K562 (cell line): ENCODE data around the gene HSPA6. TPM values are rescaled to one million over a fixed set of nuclear protein-coding genes. Genes with fewer than 3 reads are reported as not detected.
"Not testable (repeated sequence)": the region's sequence is repeated elsewhere in the genome, so short reads cannot be mapped to it uniquely, and the experiment has no call there.

Experiments used
- ATAC-seq: fragments of 200-7000 bp; cut with Tn5 transposase; 3 replicates; pipeline ENCODE4 v1.9.1; 2020; ENCODE audit warnings: moderate library complexity
- BruUV-seq: library from RNA; stranded (reverse); fragments of 400-500 nt; replicated peaks from 2 replicates; lab custom pipeline; 2021; lab: Mats Ljungman, UMichigan
- CTCF ChIA-PET: fragments of 300-600 bp; formaldehyde crosslinking; extraction: SDS; loops from one replicate; lab custom pipeline; 2021; ENCODE audit warnings: low intra/inter-chr PET ratio; lab: Yijun Ruan, JAX
- POLR2A ChIA-PET: fragments of 300-600, 350-650 bp; sonication (Branson Sonifier 250); formaldehyde crosslinking; extraction: SDS; loops from one replicate; lab custom pipeline; 2021; ENCODE audit warnings: antibody characterized with exemption, inconsistent platforms; lab: Yijun Ruan, JAX
- DNase-seq, 4 experiments: peaks; one replicate each; pipeline versions ENCODE4 v3.0.0 to v3.0.0-alpha.2; 2011 to 2018; ENCODE audit warnings: low spot score in 3 of 4, mixed read lengths in 3 of 4; ENCODE audit errors: extremely low read depth in 1 of 4
- FAIRE-seq: peaks from 2 replicates; lab custom pipeline; 2011; peaks lifted over from hg19 to GRCh38; lab: Jason Lieb, UNC
- H2AFZ ChIP-seq: 2 replicates; pipeline ENCODE4 v1.6.0; 2011; ENCODE audit warnings: low read depth, low read length, control low read depth, inconsistent platforms
- H3K27ac ChIP-seq: fragments of 200-600 bp; 3 replicates; pipeline ENCODE4 v1.8.0; 2011; ENCODE audit warnings: low read depth, mild to moderate bottlenecking, control low read depth, inconsistent platforms, low read length, moderate library complexity, mixed read lengths; ENCODE audit errors: extremely low read depth
- H3K27me3 ChIP-seq, 2 experiments: fragments of 300-600 bp in 1 of 2; 2 replicates in 1 of 2; 3 replicates in 1 of 2; pipeline versions ENCODE4 v1.6.0 to v1.8.0; 2011; ENCODE audit warnings: inconsistent platforms in 2 of 2, low read length in 2 of 2, mild to moderate bottlenecking in 1 of 2, mixed read lengths in 1 of 2, moderate library complexity in 1 of 2; ENCODE audit not compliant: control insufficient read depth in 2 of 2, insufficient read depth in 2 of 2
- H3K36me3 ChIP-seq: fragments of 300-600 bp; 3 replicates; pipeline ENCODE4 v1.8.0; 2011; ENCODE audit warnings: mild to moderate bottlenecking, low read length, inconsistent platforms; ENCODE audit not compliant: control insufficient read depth, insufficient read depth
- H3K4me1 ChIP-seq, 2 experiments: fragments of 200-600 bp in 1 of 2; replicated peaks in 1 of 2; 2 replicates in 1 of 2; 3 replicates in 1 of 2; pipeline versions ENCODE4 v1.5.1 to v1.8.0; 2011; ENCODE audit warnings: inconsistent platforms in 2 of 2, low read length in 2 of 2, mild to moderate bottlenecking in 1 of 2, mixed read lengths in 1 of 2, moderate library complexity in 1 of 2; ENCODE audit not compliant: control insufficient read depth in 2 of 2, insufficient read depth in 2 of 2
- H3K4me2 ChIP-seq: 2 replicates; pipeline ENCODE4 v1.6.1; 2011; ENCODE audit warnings: low read length, control low read depth, inconsistent platforms, mixed read lengths; ENCODE audit not compliant: insufficient read depth
- H3K4me3 ChIP-seq: fragments of 200-600 bp; sonication (generic), shearing (Covaris generic); 2 replicates; pipeline ENCODE4 v1.5.1; 2016; ENCODE audit warnings: control low read depth, inconsistent platforms
- H3K79me2 ChIP-seq: fragments of 200-600 bp; 3 replicates; pipeline ENCODE4 v1.8.0; 2011; ENCODE audit warnings: low read length, inconsistent platforms; ENCODE audit not compliant: control insufficient read depth, insufficient read depth
- H3K9ac ChIP-seq, 2 experiments: 2 replicates each; pipeline versions ENCODE4 v1.6.0 to v1.6.1; 2011; ENCODE audit warnings: low read depth in 2 of 2, low read length in 2 of 2, control low read depth in 1 of 2, inconsistent platforms in 1 of 2, mild to moderate bottlenecking in 1 of 2, mixed read lengths in 1 of 2; ENCODE audit not compliant: insufficient read depth in 1 of 2
- H3K9me1 ChIP-seq: one replicate; pipeline ENCODE4 v1.6.0; 2011; ENCODE audit warnings: inconsistent platforms, mild to moderate bottlenecking, low read length, moderate library complexity; ENCODE audit not compliant: control insufficient read depth, insufficient read depth
- H3K9me3 ChIP-seq: replicated peaks from 2 replicates; pipeline ENCODE4 v1.5.1; 2011; ENCODE audit warnings: low read depth, low read length, inconsistent platforms; ENCODE audit not compliant: control insufficient read depth, insufficient read depth
- H4K20me1 ChIP-seq: replicated peaks from 2 replicates; pipeline ENCODE4 v1.6.1; 2011; ENCODE audit warnings: low read length, inconsistent platforms, mixed read lengths; ENCODE audit not compliant: control insufficient read depth, insufficient read depth
- ARID1B ChIP-seq: fragments of 450-650 bp; IDR thresholded peaks from 2 replicates; pipeline ENCODE4 v1.6.1; 2016; ENCODE audit warnings: antibody characterized with exemption, mild to moderate bottlenecking, inconsistent platforms
- ATF3 ChIP-seq, 2 experiments: fragments of 450-650 bp in 1 of 2; sonication (generic) in 1 of 2; formaldehyde crosslinking in 1 of 2; IDR thresholded peaks in 1 of 2; conservative IDR thresholded peaks in 1 of 2; 2 replicates each; pipeline versions ENCODE4 v1.6.1 to v1.8.1; 2016 to 2023; ENCODE audit warnings: mild to moderate bottlenecking in 2 of 2, moderate library complexity in 2 of 2, inconsistent platforms in 1 of 2, missing genetic modification reagents in 1 of 2
- ATF7 ChIP-seq: fragments of 450-650 bp; IDR thresholded peaks from 2 replicates; pipeline ENCODE4 v1.7.1; 2014; ENCODE audit warnings: mild to moderate bottlenecking, moderate library complexity
- BACH1 ChIP-seq: fragments of 200-800 bp; sonication (Bioruptor generic); IDR thresholded peaks from 2 replicates; pipeline ENCODE4 v1.6.1; 2016; ENCODE audit warnings: missing genetic modification characterization, missing compliant biosample characterization
- FOSL1 ChIP-seq: fragments of 200-800 bp; sonication (Bioruptor generic); conservative IDR thresholded peaks from 2 replicates; pipeline ENCODE4 v1.6.1; 2016; ENCODE audit warnings: missing genetic modification characterization, missing compliant biosample characterization
- FOXK2 ChIP-seq, 2 experiments: fragments of 450-650 bp; IDR thresholded peaks in 1 of 2; conservative IDR thresholded peaks in 1 of 2; 2 replicates each; pipeline ENCODE4 v1.6.1; 2016; ENCODE audit warnings: low read depth in 2 of 2, mild to moderate bottlenecking in 1 of 2
- HDAC2 ChIP-seq: fragments of 450-650 bp; IDR thresholded peaks from 2 replicates; pipeline ENCODE4 v1.6.1; 2016; ENCODE audit warnings: mild to moderate bottlenecking
- JUND ChIP-seq, 2 experiments: IDR thresholded peaks; 2 replicates in 1 of 2; 3 replicates in 1 of 2; pipeline ENCODE4 v1.6.1; 2011; ENCODE audit warnings: borderline replicate concordance in 2 of 2, low read depth in 2 of 2, low read length in 2 of 2, improper control_type of control experiment in 1 of 2, missing biosample characterization in 1 of 2, missing genetic modification characterization in 1 of 2, missing genetic modification reagents in 1 of 2
- MEIS2 ChIP-seq: fragments of 450-650 bp; IDR thresholded peaks from 2 replicates; pipeline ENCODE4 v1.6.1; 2014; ENCODE audit warnings: mild to moderate bottlenecking; ENCODE audit not compliant: partially characterized antibody
- PKNOX1 ChIP-seq: fragments of 450-650 bp; IDR thresholded peaks from 2 replicates; pipeline ENCODE4 v1.6.1; 2016
- SMARCA4 ChIP-seq: fragments of 450-650 bp; IDR thresholded peaks from 2 replicates; pipeline ENCODE4 v1.6.1; 2016
- ZNF592 ChIP-seq: fragments of 450-650 bp; IDR thresholded peaks from 2 replicates; pipeline ENCODE4 v1.6.1; 2017; ENCODE audit warnings: antibody characterized with exemption, mild to moderate bottlenecking
- WGBS: fragments of 100-300 bp; shearing (Covaris generic); methylation state at CpG from one replicate; pipeline ENCODE4 v1.1.6; 2016; ENCODE audit warnings: low coverage, mixed read lengths; ENCODE audit not compliant: insufficient coverage; ENCODE audit errors: missing lambda C conversion rate; 5-methylcytosine and 5-hydroxymethylcytosine counted together
- in situ Hi-C: fragments of 300-500 bp; cut with MboI; formaldehyde crosslinking; loops from 4 replicates; pipeline ENCODE4 v1.15.0; 2018; ENCODE audit warnings: inconsistent platforms, mixed read lengths
- intact Hi-C: fragments of 100-400 bp; cut with micrococcal nuclease; formaldehyde crosslinking; loops from 2 replicates; pipeline ENCODE4 v1.14.2; 2022
- polyA plus RNA-seq, 8 experiments: library from polyadenylated mRNA; depleted of rRNA in 4 of 8; stranded (reverse) in 5 of 8; unstranded in 3 of 8; fragments of >200 nt; fragmentation: Nextera tagmentation in 2 of 8; fragmentation: Illumina TruSeq in 1 of 8; extraction: Ambion mirVana in 2 of 8; extraction: Trizol in 1 of 8; gene quantifications; 2 replicates each; pipeline versions ENCODE4 v1.2.1 to v1.2.3, GENCODE V29; 2011 to 2014; ENCODE audit warnings: inconsistent platforms in 1 of 8, missing spikeins in 1 of 8
- total RNA-seq, 7 experiments: library from RNA; depleted of rRNA in 6 of 7; stranded (reverse); fragments of >200 nt in 6 of 7; fragmentation: Illumina TruSeq in 2 of 7; extraction: Trizol in 2 of 7; gene quantifications; 2 replicates each; pipeline versions ENCODE4 v1.2.1 to v1.2.3, GENCODE V29; 2011 to 2021; ENCODE audit warnings: low replicate concordance in 1 of 7

The HSPA6 gene
- total and polyA plus RNA-seq, 9 of the 15 experiments (the other 6 are each of a cell fraction or from before 2014, with no cell fraction given) = 0.15 to 10.0 (median 2.4) TPM

DNA sequence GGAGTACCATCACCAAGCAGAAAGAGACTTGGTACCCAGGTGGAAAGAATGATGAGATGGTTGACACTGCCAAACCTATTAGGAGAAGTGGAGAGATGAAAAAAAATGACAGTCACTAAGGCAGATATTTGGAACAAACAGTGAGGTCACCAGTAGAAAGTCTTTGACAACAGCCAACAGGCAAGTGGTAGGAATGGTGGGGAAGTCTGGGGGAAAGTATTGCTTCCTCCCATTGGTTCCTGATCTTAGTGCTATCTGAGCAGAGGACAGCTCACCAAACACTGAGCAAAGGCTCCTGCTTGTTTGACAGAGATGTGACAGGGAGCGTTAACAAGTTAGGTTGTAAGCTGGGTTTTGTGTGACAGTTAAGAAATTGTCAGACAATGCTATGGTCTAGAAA is 18.8 kb downstream of the HSPA6 start:
- H3K9me3 ChIP-seq; CTCF ChIA-PET; H3K79me2 ChIP-seq; POLR2A ChIA-PET; H4K20me1 ChIP-seq; H3K27me3 ChIP-seq; H3K9me1 ChIP-seq; BruUV-seq; H3K4me3 ChIP-seq; H3K36me3 ChIP-seq; TF ChIP-seq ATF3 (CRISPR knock-in tag; conservative IDR thresholded peaks at IDR 0.05): not testable (repeated sequence)
- TF ChIP-seq FOXK2 (conservative IDR thresholded peaks at IDR 0.05 in 1 of 2, IDR thresholded peaks at IDR 0.05 in 1 of 2; ENCODE audit: low read depth in 2 of 2) (peak; percentile 39 to 56; a peak in 1 of 4 replicates), HDAC2 (peak; percentile 36; the same call in 1 of the 2 replicates), MEIS2 (peak; percentile 28), ZNF592 (peak; percentile 58), BACH1 (tag) (0 out of 2 replicates have a peak, but pooled peaks have one; percentile 1), SMARCA4 (0 out of 2 replicates have a peak, but pooled peaks have one; percentile 15), JUND (IDR thresholded peaks at IDR 0.05; ENCODE audit: borderline replicate concordance, low read depth, low read length) (peak; percentile 11; the same call in 1 of the 2 replicates), JUND (tag; IDR thresholded peaks at IDR 0.05; ENCODE audit: borderline replicate concordance, low read depth, low read length) (peak; percentile 53; the same call in 1 of the 3 replicates), PKNOX1 (peak; percentile 61; the same call in 1 of the 2 replicates), FOSL1 (0 out of 2 replicates have a peak, but pooled peaks have one; percentile 39), ATF7 (peak; percentile 52), ATF3 (IDR thresholded peaks at IDR 0.05) (peak; percentile 62), ARID1B (0 out of 2 replicates have a peak, but pooled peaks have one; percentile 6)
- peak overlapping the region; percentile 68 for H3K27ac ChIP-seq
- intact Hi-C loops (loop anchor here (5.0 kb wide), 1 partner anchor 36 kb away; the partner anchor contains the start of gene FCGR2A), in situ Hi-C loops (loop anchor here (5.0 kb wide), 1 partner anchor 79 kb away; no protein-coding TSS in a partner anchor)
- DNase-seq = peak; percentile 26 to 82 (median 41)
- peak overlapping the region in 1 of 2 experiments; percentile 38; a peak in 1 of 4 replicates for H3K9ac ChIP-seq
- peak overlapping the region; percentile 60; the same call in 1 of the 2 replicates for H2AFZ ChIP-seq
- H3K4me1 ChIP-seq = peaks cover 0 to 18% of the 10 kb centered on the region in 2 experiments; a peak in 4 of 5 replicates
- ATAC-seq = peak; percentile 63
- 0% methylated on average over 1 of the region's 1 CpG for WGBS
- peak; percentile 92 for FAIRE-seq
- H3K4me2 ChIP-seq = peak overlapping the region; percentile 67
